ENCODE measurements around the gene ADGRA1. TPM values are rescaled to one million over a fixed set of nuclear protein-coding genes. Genes with fewer than 3 reads are reported as not detected.

Gene ADGRA1
- total RNA-seq, 4 donors from 2014 or later = 0.13 to 0.40 (median 0.29) TPM

GRCh38 chr10:133088956-133089800, 1.5 kb downstream of the ADGRA1 start:
- intact Hi-C loops (cut with DNase I) = no loop called here
- H3K9me3 ChIP-seq = no peaks in the 10 kb centered on the region
- 49 to 51% methylated on average over 14 to 31 of the region's 46 CpGs for WGBS, 2 donors
- H3K27me3 ChIP-seq = no peaks in the 10 kb centered on the region
- no peaks in the 10 kb centered on the region for H3K36me3 ChIP-seq
- H3K4me1 ChIP-seq = peaks cover 0 to 8% of the 10 kb centered on the region in 2 donors
- no peak for TF ChIP-seq POLR2A (IDR thresholded peaks at IDR 0.05)
- no peak for TF ChIP-seq CTCF (IDR thresholded peaks at IDR 0.05)
- H3K4me3 ChIP-seq (replicated peaks in 1 of 3) = no peak overlapping the region
- no peak for DNase-seq
- H3K27ac ChIP-seq = no peak overlapping the region

GRCh38 chr10:133090101-133090500, 2.4 kb downstream of the ADGRA1 start:
- DNase-seq = no peak
- H3K27me3 ChIP-seq = no peaks in the 10 kb centered on the region

GRCh38 chr10:133090654-133091053, 2.9 kb downstream of the ADGRA1 start:
- no peak for DNase-seq
- 84 to 87% methylated on average over 2 to 6 of the region's 7 CpGs for WGBS, 2 donors
- no peaks in the 10 kb centered on the region for H3K27me3 ChIP-seq
- H3K9me3 ChIP-seq = no peaks in the 10 kb centered on the region
- H3K4me3 ChIP-seq (replicated peaks in 1 of 3) = no peak overlapping the region
- intact Hi-C loops (cut with DNase I) = no loop called here
- H3K27ac ChIP-seq = no peak overlapping the region
- TF ChIP-seq POLR2A (IDR thresholded peaks at IDR 0.05) (no peak), CTCF (IDR thresholded peaks at IDR 0.05) (no peak)
- H3K36me3 ChIP-seq = no peaks in the 10 kb centered on the region
- H3K4me1 ChIP-seq = peaks cover 0 to 8% of the 10 kb centered on the region in 2 donors

More at GRCh38 chr10:133090101-133090500, 2.4 kb downstream of the ADGRA1 start:
- H3K9me3 ChIP-seq = no peaks in the 10 kb centered on the region
- H3K4me1 ChIP-seq = peaks cover 0 to 8% of the 10 kb centered on the region in 2 donors
- intact Hi-C loops (cut with DNase I) = no loop called here
- no peaks in the 10 kb centered on the region for H3K36me3 ChIP-seq
- no peak for TF ChIP-seq CTCF (IDR thresholded peaks at IDR 0.05)
- no peak for TF ChIP-seq POLR2A (IDR thresholded peaks at IDR 0.05)
- H3K4me3 ChIP-seq (replicated peaks in 1 of 3) = no peak overlapping the region
- no peak overlapping the region for H3K27ac ChIP-seq
- WGBS, 2 donors = 60 to 61% methylated on average over 7 to 13 of the region's 13 CpGs

- no peaks in the 10 kb centered on the region for H3K27me3 ChIP-seq
- WGBS, 2 donors = 85 to 89% methylated on average over 10 of the region's 10 CpGs
Measured at GRCh38 chr10:133091316-133091715, 3.6 kb downstream of the ADGRA1 start.

More at GRCh38 chr10:133091316-133091715, 3.6 kb downstream of the ADGRA1 start:
- intact Hi-C loops (cut with DNase I) = no loop called here
- Histone ChIP-seq H3K4me3 (replicated peaks in 1 of 3) (no peak overlapping the region), H3K27ac (no peak overlapping the region), H3K9me3 (no peaks in the 10 kb centered on the region), H3K36me3 (no peaks in the 10 kb centered on the region), H3K4me1 (peaks cover 0 to 8% of the 10 kb centered on the region in 2 donors)
- no peak for DNase-seq
- TF ChIP-seq POLR2A (IDR thresholded peaks at IDR 0.05) (no peak), CTCF (IDR thresholded peaks at IDR 0.05) (no peak)
